IMR-90 (cell line): ENCODE data around the gene TAAR9. TPM values are rescaled to one million over a fixed set of nuclear protein-coding genes. Genes with fewer than 3 reads are reported as not detected.

Source experiments
- ATAC-seq: fragments of 200-7000 bp; cut with Tn5 transposase; 2 replicates; pipeline ENCODE4 v1.9.1; 2020; ENCODE audit warnings: low read depth, mild to moderate bottlenecking, moderate library complexity
- BruUV-seq: library from RNA; stranded (reverse); fragments of 400-500 nt; replicated peaks from 2 replicates; lab custom pipeline; 2021; lab: Mats Ljungman, UMichigan
- CTCF ChIA-PET: fragments of 300-600 bp; formaldehyde crosslinking; extraction: SDS; loops from one replicate; lab custom pipeline; 2021; ENCODE audit warnings: antibody characterized with exemption; lab: Yijun Ruan, JAX
- POLR2A ChIA-PET: fragments of 300-600 bp; sonication (Branson Sonifier 250); formaldehyde crosslinking; loops from one replicate; lab custom pipeline; 2022; ENCODE audit warnings: antibody characterized with exemption; ENCODE audit not compliant: unreplicated experiment; lab: Charles Lee
- DNase-seq: peaks from one replicate; pipeline ENCODE4 v3.0.0; 2013
- H2AFZ ChIP-seq: replicated peaks from 2 replicates; pipeline ENCODE3; 2013; ENCODE audit warnings: low read length, mild to moderate bottlenecking; ENCODE audit not compliant: poor library complexity
- H2AK5ac ChIP-seq: 2 replicates; pipeline ENCODE4 v1.6.1; 2013; ENCODE audit warnings: low read depth, low read length, inconsistent platforms
- H2AK9ac ChIP-seq: replicated peaks from 2 replicates; pipeline ENCODE3; 2013; ENCODE audit warnings: mild to moderate bottlenecking, low read depth, low read length, moderate library complexity; ENCODE audit not compliant: poor library complexity
- H2BK120ac ChIP-seq: 2 replicates; pipeline ENCODE4 v1.6.1; 2013; ENCODE audit warnings: low read depth, low read length, inconsistent platforms
- H2BK15ac ChIP-seq: 3 replicates; pipeline ENCODE4 v1.6.1; 2013; ENCODE audit warnings: low read depth, low read length, inconsistent platforms
- H2BK20ac ChIP-seq: 2 replicates; pipeline ENCODE4 v1.6.1; 2013; ENCODE audit warnings: low read depth, mild to moderate bottlenecking, inconsistent platforms, low read length, moderate library complexity
- H2BK5ac ChIP-seq: 2 replicates; pipeline ENCODE4 v1.6.1; 2013; ENCODE audit warnings: mild to moderate bottlenecking, low read depth, low read length, inconsistent platforms; ENCODE audit not compliant: poor library complexity, severe bottlenecking
- H3K14ac ChIP-seq: replicated peaks from 2 replicates; pipeline ENCODE4 v1.6.1; 2013; ENCODE audit warnings: low read depth, low read length, inconsistent platforms
- H3K18ac ChIP-seq: 2 replicates; pipeline ENCODE4 v1.6.1; 2013; ENCODE audit warnings: low read depth, low read length, control low read depth
- H3K23ac ChIP-seq: 2 replicates; pipeline ENCODE4 v1.6.1; 2013; ENCODE audit warnings: low read depth, low read length, inconsistent platforms
- H3K27ac ChIP-seq: 2 replicates; pipeline ENCODE4 v1.5.1; 2013; ENCODE audit warnings: mild to moderate bottlenecking, control low read depth, low read length; ENCODE audit not compliant: insufficient read depth
- H3K27me3 ChIP-seq: 2 replicates; pipeline ENCODE4 v1.6.1; 2013; ENCODE audit warnings: low read length; ENCODE audit not compliant: control insufficient read depth, insufficient read depth
- H3K36me3 ChIP-seq: 2 replicates; pipeline ENCODE4 v1.6.1; 2013; ENCODE audit warnings: low read length, mixed read lengths; ENCODE audit not compliant: control insufficient read depth, insufficient read depth
- H3K4ac ChIP-seq: 2 replicates; pipeline ENCODE4 v1.6.1; 2013; ENCODE audit warnings: low read depth, low read length, inconsistent platforms
- H3K4me1 ChIP-seq: 2 replicates; pipeline ENCODE4 v1.6.1; 2013; ENCODE audit warnings: low read length, mixed read lengths; ENCODE audit not compliant: control insufficient read depth, insufficient read depth
- H3K4me2 ChIP-seq: 2 replicates; pipeline ENCODE4 v1.6.1; 2013; ENCODE audit warnings: low read depth, mild to moderate bottlenecking, control low read depth, low read length, moderate library complexity
- H3K4me3 ChIP-seq: 2 replicates; pipeline ENCODE4 v1.5.1; 2013; ENCODE audit warnings: low read depth, mild to moderate bottlenecking, control low read depth, low read length, moderate library complexity; ENCODE audit not compliant: insufficient read depth
- H3K56ac ChIP-seq: 2 replicates; pipeline ENCODE4 v1.6.1; 2013; ENCODE audit warnings: low read length, inconsistent platforms; ENCODE audit not compliant: insufficient read depth; ENCODE audit errors: extremely low read depth
- H3K79me1 ChIP-seq, 2 experiments: 2 replicates each; pipeline ENCODE4 v1.6.1; 2013; ENCODE audit warnings: low read length in 2 of 2, inconsistent platforms in 1 of 2, low read depth in 1 of 2
- H3K9ac ChIP-seq: 2 replicates; pipeline ENCODE4 v1.6.1; 2013; ENCODE audit warnings: low read depth, low read length, control low read depth
- H3K9me1 ChIP-seq: 2 replicates; pipeline ENCODE4 v1.6.1; 2013; ENCODE audit warnings: low read length, inconsistent platforms; ENCODE audit not compliant: insufficient read depth
- H3K9me3 ChIP-seq: 2 replicates; pipeline ENCODE4 v1.6.1; 2013; ENCODE audit warnings: low read length; ENCODE audit not compliant: control insufficient read depth, insufficient read depth
- H4K20me1 ChIP-seq: 2 replicates; pipeline ENCODE4 v1.6.1; 2013; ENCODE audit warnings: low read length, inconsistent platforms; ENCODE audit not compliant: insufficient read depth
- H4K5ac ChIP-seq: 2 replicates; pipeline ENCODE4 v1.6.1; 2013; ENCODE audit warnings: mild to moderate bottlenecking, low read depth, low read length, control low read depth
- H4K8ac ChIP-seq, 2 experiments: 2 replicates each; pipeline ENCODE4 v1.6.1; 2013; ENCODE audit warnings: low read depth in 2 of 2, low read length in 2 of 2, control low read depth in 1 of 2, inconsistent platforms in 1 of 2
- H4K91ac ChIP-seq: 2 replicates; pipeline ENCODE4 v1.6.1; 2013; ENCODE audit warnings: low read depth, low read length, inconsistent platforms; ENCODE audit not compliant: insufficient read depth
- CEBPB ChIP-seq: IDR thresholded peaks from 2 replicates; pipeline ENCODE4 v1.6.1; 2012; ENCODE audit warnings: low read depth, low read length, improper control_type of control experiment
- RCOR1 ChIP-seq: IDR thresholded peaks from 2 replicates; pipeline ENCODE4 v1.6.1; 2012; ENCODE audit warnings: mild to moderate bottlenecking, low read length, improper control_type of control experiment; ENCODE audit not compliant: insufficient replicate concordance
- WGBS, 2 experiments: methylation state at CpG; one replicate each; pipeline versions ENCODE4 v1.1.5 to v1.1.7; 2013; ENCODE audit warnings: missing lambda C conversion rate in 2 of 2; ENCODE audit not compliant: insufficient read length in 1 of 2; ENCODE audit errors: extremely low coverage in 2 of 2; 5-methylcytosine and 5-hydroxymethylcytosine counted together
- dilution Hi-C: fragments of 300-500 bp; cut with HindIII; formaldehyde crosslinking; loops from one replicate; pipeline ENCODE4 v1.14.3; 2018; ENCODE audit warnings: low sequenced_read_pairs; ENCODE audit not compliant: unreplicated experiment
- in situ Hi-C: fragments of 300-500 bp; cut with MboI; formaldehyde crosslinking; loops from 3 replicates; pipeline ENCODE4 v1.14.3; 2019; ENCODE audit warnings: low sequenced_read_pairs, inconsistent platforms, mixed read lengths
- intact Hi-C: fragments of 100-400 bp; cut with micrococcal nuclease; formaldehyde crosslinking; loops from 2 replicates; pipeline ENCODE4 v1.10.0; 2022
- polyA plus RNA-seq, 3 experiments: library from polyadenylated mRNA; depleted of rRNA; stranded (reverse); fragments of >200 nt; gene quantifications; 2 replicates each; pipeline ENCODE4 v1.2.3, GENCODE V29; 2012; ENCODE audit warnings: low replicate concordance in 1 of 3
- total RNA-seq: library from RNA; depleted of rRNA; stranded (reverse); fragments of >200 nt; gene quantifications from 2 replicates; pipeline ENCODE4 v1.2.3, GENCODE V29; 2012

Gene TAAR9
- total and polyA plus RNA-seq, 2 of the 4 experiments (the other 2 are of a cell fraction) = not detected

DNA sequence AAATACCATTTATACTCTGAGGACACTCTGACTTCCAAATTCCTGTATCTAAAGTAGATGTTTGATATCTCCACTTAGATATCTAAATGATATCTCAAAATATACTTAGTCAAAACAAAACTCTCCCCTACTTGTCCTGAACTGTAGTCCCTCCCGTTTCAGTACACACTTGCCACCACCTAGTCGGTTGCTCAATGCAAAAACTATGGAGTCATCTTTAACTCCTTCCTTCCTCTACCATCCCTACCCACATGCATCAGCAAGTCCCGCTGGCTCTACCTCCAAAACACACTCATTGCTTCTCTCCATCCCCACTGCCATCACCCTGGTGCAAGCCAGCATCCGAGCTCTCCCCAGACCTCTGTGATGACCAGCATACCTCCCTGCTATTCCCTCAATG, 38.3 kb upstream of the TAAR9 start:
- no peak overlapping the region for H3K9ac ChIP-seq
- dilution Hi-C loops (loop anchor here (25.0 kb wide), 1 partner anchor 212 kb away; no protein-coding TSS in a partner anchor), intact Hi-C loops (no loop called here), in situ Hi-C loops (loop anchor here (25.0 kb wide), 1 partner anchor 812 kb away; no protein-coding TSS in a partner anchor)
- 68% methylated on average over 3 of the region's 4 CpGs; no CpG with 5 or more reads in 1 of the 2 experiments for WGBS, 2 experiments
- H3K4me3 ChIP-seq = no peak overlapping the region
- peaks cover 6% of the 10 kb centered on the region for H3K36me3 ChIP-seq
- peaks cover 21 to 53% of the 10 kb centered on the region in 2 experiments for H3K79me1 ChIP-seq
- no peak overlapping the region for H4K8ac ChIP-seq
- no peak overlapping the region for H2AK9ac ChIP-seq
- H3K18ac ChIP-seq = no peak overlapping the region
- BruUV-seq = no TSS peak
- no peak overlapping the region for H3K27ac ChIP-seq
- H4K20me1 ChIP-seq = peaks cover 13% of the 10 kb centered on the region; the same call in 1 of the 2 replicates
- no peak overlapping the region for H2BK20ac ChIP-seq
- ChIA-PET CTCF (no interaction called here), POLR2A (no interaction called here)
- no peak overlapping the region for H3K4me2 ChIP-seq
- H3K56ac ChIP-seq = no peak overlapping the region
- H4K5ac ChIP-seq = no peak overlapping the region
- no peaks in the 10 kb centered on the region for H3K9me3 ChIP-seq
- no peak overlapping the region for H3K14ac ChIP-seq
- no peak overlapping the region for H4K91ac ChIP-seq
- no peak overlapping the region for H2BK15ac ChIP-seq
- H3K23ac ChIP-seq = no peak overlapping the region
- H3K27me3 ChIP-seq = no peaks in the 10 kb centered on the region
- no peak overlapping the region for H2BK5ac ChIP-seq
- no peak overlapping the region for H2BK120ac ChIP-seq
- H2AFZ ChIP-seq = no peak overlapping the region
- peaks cover 2% of the 10 kb centered on the region; the same call in 1 of the 2 replicates for H3K4me1 ChIP-seq
- DNase-seq (no peak), ATAC-seq (0 out of 2 replicates have a peak, but pooled peaks have one; percentile 11)
- no peak overlapping the region for H2AK5ac ChIP-seq
- no peak overlapping the region for H3K4ac ChIP-seq
- TF ChIP-seq CEBPB (0 out of 2 replicates have a peak, but pooled peaks have one; percentile 11), RCOR1 (no peak)
- H3K9me1 ChIP-seq = peaks cover 6% of the 10 kb centered on the region; the same call in 1 of the 2 replicates
